Fibroblast of mammary gland (primary cell): ENCODE results near the gene CEP55.
A peak's percentile ranks its signal among the peaks of the same experiment; 100 is the strongest.

Experiments used
- DNase-seq: peaks from one replicate; pipeline ENCODE4 v3.0.0-alpha.2; 2010; ENCODE audit warnings: low read depth
- H3K4me3 ChIP-seq: 2 replicates; pipeline ENCODE4 v1.5.1; 2011; ENCODE audit warnings: low read depth, mild to moderate bottlenecking, low read length, moderate library complexity; ENCODE audit not compliant: control insufficient read depth
- TF ChIP-seq, protein P1 (sequence below): conservative IDR thresholded peaks from 2 replicates; pipeline ENCODE4 v1.5.1; 2011; ENCODE audit warnings: low read depth, low read length, inconsistent platforms; ENCODE audit not compliant: control insufficient read depth, insufficient read depth

The CEP55 gene

GRCh38 chr10:93475871-93476270 is 20.5 kb upstream of the CEP55 start:
- no peak overlapping the region for H3K4me3 ChIP-seq
- DNase-seq = peak; percentile 86
- TF ChIP-seq, protein P1, sequence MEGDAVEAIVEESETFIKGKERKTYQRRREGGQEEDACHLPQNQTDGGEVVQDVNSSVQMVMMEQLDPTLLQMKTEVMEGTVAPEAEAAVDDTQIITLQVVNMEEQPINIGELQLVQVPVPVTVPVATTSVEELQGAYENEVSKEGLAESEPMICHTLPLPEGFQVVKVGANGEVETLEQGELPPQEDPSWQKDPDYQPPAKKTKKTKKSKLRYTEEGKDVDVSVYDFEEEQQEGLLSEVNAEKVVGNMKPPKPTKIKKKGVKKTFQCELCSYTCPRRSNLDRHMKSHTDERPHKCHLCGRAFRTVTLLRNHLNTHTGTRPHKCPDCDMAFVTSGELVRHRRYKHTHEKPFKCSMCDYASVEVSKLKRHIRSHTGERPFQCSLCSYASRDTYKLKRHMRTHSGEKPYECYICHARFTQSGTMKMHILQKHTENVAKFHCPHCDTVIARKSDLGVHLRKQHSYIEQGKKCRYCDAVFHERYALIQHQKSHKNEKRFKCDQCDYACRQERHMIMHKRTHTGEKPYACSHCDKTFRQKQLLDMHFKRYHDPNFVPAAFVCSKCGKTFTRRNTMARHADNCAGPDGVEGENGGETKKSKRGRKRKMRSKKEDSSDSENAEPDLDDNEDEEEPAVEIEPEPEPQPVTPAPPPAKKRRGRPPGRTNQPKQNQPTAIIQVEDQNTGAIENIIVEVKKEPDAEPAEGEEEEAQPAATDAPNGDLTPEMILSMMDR = no peak

GRCh38 chr10:93476756-93477155 is 19.7 kb upstream of the CEP55 start:
- no peak for DNase-seq
- H3K4me3 ChIP-seq = no peak overlapping the region
- TF ChIP-seq, protein P1 = no peak

GRCh38 chr10:93478873-93479272 is 17.5 kb upstream of the CEP55 start:
- DNase-seq = no peak
- TF ChIP-seq, protein P1 = no peak
- H3K4me3 ChIP-seq = no peak overlapping the region

- DNase-seq = no peak
- TF ChIP-seq, protein P1 = no peak
- peak overlapping the region; percentile 97 for H3K4me3 ChIP-seq
Measured at GRCh38 chr10:93481637-93482144, 14.7 kb upstream of the CEP55 start.

GRCh38 chr10:93482145-93482834 is 14.1 kb upstream of the CEP55 start, which contains the start of gene MYOF:
Gene MYOF, minus strand, starts transcription at chr10:93482334. Its CDS starts 140 bp downstream, at chr10:93482194.
- DNase-seq = peak; percentile 90
- TF ChIP-seq, protein P1 = peak; percentile 61
- peak within 1 kb of the TSS; percentile 97 for H3K4me3 ChIP-seq

DNA sequence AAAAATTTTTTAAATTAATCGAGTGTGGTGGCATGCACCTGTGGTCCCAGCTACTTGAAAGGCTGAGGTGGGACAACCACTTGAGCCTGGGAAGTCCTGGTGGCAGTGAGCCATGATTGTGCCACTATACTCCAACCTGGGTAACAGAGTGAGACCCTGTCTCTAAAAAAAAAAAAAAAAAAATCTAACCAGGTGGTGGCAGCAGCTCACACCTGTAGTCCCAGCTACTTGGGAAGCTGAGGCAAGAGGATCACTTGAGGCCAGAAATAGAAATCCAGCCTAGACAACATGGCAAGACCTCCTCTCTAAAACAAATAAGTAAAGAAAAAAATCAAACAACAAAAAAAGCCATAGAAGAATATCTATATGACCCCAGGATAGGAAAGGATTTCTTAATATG is 10.7 kb upstream of the CEP55 start:
- TF ChIP-seq, protein P1 = no peak
- DNase-seq = no peak
- no peak overlapping the region for H3K4me3 ChIP-seq
